Dermis microvascular lymphatic vessel endothelial cell (primary cell): ENCODE results near the gene KRTAP5-9. TPM values are rescaled to one million over a fixed set of nuclear protein-coding genes. Genes with fewer than 3 reads are reported as not detected.
"Not testable (repeated sequence)": the region's sequence is repeated elsewhere in the genome, so short reads cannot be mapped to it uniquely, and the experiment has no call there.

Experiments
- DNase-seq, 2 donors: peaks; one replicate each; pipeline versions ENCODE4 v3.0.0 to v3.0.0-alpha.2; 2010; ENCODE audit warnings: low read depth in 2 of 2
- total RNA-seq: library from RNA; depleted of rRNA; stranded (reverse); fragments of >200 nt; gene quantifications from 2 replicates; pipeline ENCODE4 v1.2.1, GENCODE V29; 2014

KRTAP5-9 gene
- total RNA-seq, 1 donor from 2014 or later, result not detected

GRCh38 chr11:71534711-71535608 lies 13.3 kb upstream of the KRTAP5-9 start:
- not testable (repeated sequence) for DNase-seq

- no peak for DNase-seq
Measured at GRCh38 chr11:71535825-71536224, 12.4 kb upstream of the KRTAP5-9 start.

GRCh38 chr11:71537537-71537936 lies 10.7 kb upstream of the KRTAP5-9 start:
- DNase-seq, result no peak

GRCh38 chr11:71537977-71538665 lies 10.1 kb upstream of the KRTAP5-9 start, which contains the start of gene KRTAP5-8:
TSS of gene KRTAP5-8 (plus strand) at chr11:71538025. CDS start at chr11:71538056, 31 bp downstream.
- DNase-seq, result not testable (repeated sequence)

GRCh38 chr11:71538666-71538990 lies 9.6 kb upstream of the KRTAP5-9 start:
- no peak for DNase-seq

- no peak for DNase-seq
Measured at GRCh38 chr11:71539017-71539416, 9.2 kb upstream of the KRTAP5-9 start.

- not testable (repeated sequence) for DNase-seq
Measured at GRCh38 chr11:71539971-71540370, 8.2 kb upstream of the KRTAP5-9 start.

- not testable (repeated sequence) for DNase-seq
Measured at GRCh38 chr11:71540521-71541304, 7.5 kb upstream of the KRTAP5-9 start.

GRCh38 chr11:71542382-71542781 lies 5.8 kb upstream of the KRTAP5-9 start:
- no peak for DNase-seq

GRCh38 chr11:71542879-71543777 lies 5.1 kb upstream of the KRTAP5-9 start:
- no peak for DNase-seq

- no peak for DNase-seq
Measured at GRCh38 chr11:71543866-71544265, 4.4 kb upstream of the KRTAP5-9 start.

- no peak for DNase-seq
Measured at GRCh38 chr11:71544525-71545214, 3.5 kb upstream of the KRTAP5-9 start.

GRCh38 chr11:71545405-71545966 lies 2.7 kb upstream of the KRTAP5-9 start:
- no peak for DNase-seq

GRCh38 chr11:71548716-71549151 lies 514 bp downstream of the KRTAP5-9 start:
- DNase-seq, result no peak

GRCh38 chr11:71551711-71552110 lies 3.5 kb downstream of the KRTAP5-9 start:
- no peak for DNase-seq

- DNase-seq, result no peak
Measured at GRCh38 chr11:71554996-71555395, 6.8 kb downstream of the KRTAP5-9 start.

GRCh38 chr11:71555508-71555907 lies 7.3 kb downstream of the KRTAP5-9 start:
- no peak for DNase-seq

GRCh38 chr11:71556018-71556417 lies 7.8 kb downstream of the KRTAP5-9 start:
- no peak for DNase-seq

- no peak for DNase-seq
Measured at GRCh38 chr11:71557257-71557656, 9.0 kb downstream of the KRTAP5-9 start.

GRCh38 chr11:71558996-71559395 lies 10.8 kb downstream of the KRTAP5-9 start:
- no peak for DNase-seq
